Erythroblast (primary cell): ENCODE data around the gene SSBP4.

Experiments
- DNase-seq, 2 experiments: peaks; one replicate each; lab custom pipeline; 2025; lab: John Stamatoyannopoulos, UW
- GATA1 ChIP-seq: IDR thresholded peaks from 2 replicates; pipeline ENCODE4 v1.6.1; 2011; ENCODE audit warnings: low read depth, mild to moderate bottlenecking, control low read depth, low read length, moderate library complexity
- POLR2A ChIP-seq: IDR thresholded peaks from 2 replicates; pipeline ENCODE4 v1.6.1; 2011; ENCODE audit warnings: mild to moderate bottlenecking, low read length

Gene SSBP4

DNA sequence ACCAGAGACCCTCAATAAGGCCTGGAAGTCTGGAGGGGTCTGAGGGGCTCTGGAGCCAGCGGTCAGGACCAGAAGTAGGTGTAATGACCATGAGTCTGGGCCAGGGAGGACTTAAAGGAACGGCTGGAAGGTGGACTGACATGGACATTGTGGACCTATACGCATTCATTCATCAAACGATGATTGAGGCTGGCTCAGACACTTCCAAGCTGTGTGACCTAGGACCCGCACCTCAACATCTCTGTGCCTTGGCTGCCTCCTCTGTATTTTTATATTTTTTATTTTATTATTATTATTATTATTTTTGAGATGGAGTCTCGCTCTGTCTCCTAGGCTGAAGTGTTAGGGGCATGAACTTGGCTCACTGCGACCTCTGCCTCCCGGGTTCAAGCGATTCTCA lies 12.4 kb upstream of the SSBP4 start:
- no peak for TF ChIP-seq POLR2A
- no peak for TF ChIP-seq GATA1
- DNase-seq = no peak

DNA sequence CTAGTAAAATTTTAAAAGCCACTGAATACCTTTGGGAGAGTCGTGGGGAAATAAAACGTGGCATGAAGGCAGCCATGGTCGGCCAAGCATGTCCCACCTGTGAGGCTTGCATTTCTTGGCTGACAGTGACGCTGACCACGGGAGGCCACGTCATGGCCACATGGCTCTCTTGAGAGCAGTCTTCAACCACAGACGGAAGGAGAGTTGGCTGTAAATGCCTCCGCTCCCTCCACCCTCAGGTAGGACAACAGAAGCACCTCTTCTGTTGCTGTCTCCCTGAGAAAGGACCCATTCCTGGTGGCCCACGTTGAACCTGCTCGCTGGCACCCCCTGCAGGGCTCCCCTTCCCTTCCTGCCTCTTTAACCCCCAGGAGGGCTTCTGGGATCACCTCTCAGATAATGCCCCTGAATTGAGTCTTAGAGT lies 11.1 kb upstream of the SSBP4 start:
- peak in 1 of 2 experiments; percentile 76 for DNase-seq
- TF ChIP-seq POLR2A (no peak), GATA1 (no peak)

DNA sequence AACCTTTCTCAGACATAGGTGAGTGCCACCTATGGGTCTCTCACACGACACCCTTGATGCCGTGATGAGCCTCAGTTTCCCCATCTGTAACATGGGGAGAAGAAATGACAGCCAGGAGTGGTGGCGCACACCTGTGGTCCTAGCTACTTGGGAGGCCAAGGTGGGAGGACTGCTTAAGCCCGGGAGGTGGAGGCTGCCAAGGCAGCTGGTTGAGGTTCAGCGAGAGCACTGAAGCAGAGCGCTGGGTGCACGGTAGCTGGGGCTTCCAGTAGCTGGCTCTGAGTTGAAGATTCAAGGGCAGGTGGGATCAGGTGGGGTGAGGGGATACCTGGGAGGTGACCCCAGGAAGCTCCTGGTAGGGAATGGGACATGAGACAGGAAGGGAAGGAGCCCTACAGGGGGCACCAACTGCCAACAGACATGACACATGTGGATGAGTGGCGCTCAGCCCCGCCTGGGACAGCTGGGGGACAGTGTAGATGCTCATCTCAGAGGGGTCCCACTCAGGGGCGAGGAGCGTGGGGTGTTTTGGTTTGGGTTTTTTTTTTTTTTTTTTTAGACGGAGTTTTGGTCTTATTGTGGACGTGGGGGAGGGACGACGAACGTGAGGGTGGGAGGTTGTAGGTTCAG lies 6.5 kb upstream of the SSBP4 start:
- TF ChIP-seq GATA1 = no peak
- no peak for TF ChIP-seq POLR2A
- no peak for DNase-seq

- TF ChIP-seq POLR2A (no peak), GATA1 (no peak)
- no peak for DNase-seq
These were observed 4.6 kb upstream of the SSBP4 start for GRCh38 chr19:18414504-18415177.

GRCh38 chr19:18415178-18415867 lies 3.9 kb upstream of the SSBP4 start:
- no peak for TF ChIP-seq GATA1
- no peak for TF ChIP-seq POLR2A
- DNase-seq = no peak

DNA sequence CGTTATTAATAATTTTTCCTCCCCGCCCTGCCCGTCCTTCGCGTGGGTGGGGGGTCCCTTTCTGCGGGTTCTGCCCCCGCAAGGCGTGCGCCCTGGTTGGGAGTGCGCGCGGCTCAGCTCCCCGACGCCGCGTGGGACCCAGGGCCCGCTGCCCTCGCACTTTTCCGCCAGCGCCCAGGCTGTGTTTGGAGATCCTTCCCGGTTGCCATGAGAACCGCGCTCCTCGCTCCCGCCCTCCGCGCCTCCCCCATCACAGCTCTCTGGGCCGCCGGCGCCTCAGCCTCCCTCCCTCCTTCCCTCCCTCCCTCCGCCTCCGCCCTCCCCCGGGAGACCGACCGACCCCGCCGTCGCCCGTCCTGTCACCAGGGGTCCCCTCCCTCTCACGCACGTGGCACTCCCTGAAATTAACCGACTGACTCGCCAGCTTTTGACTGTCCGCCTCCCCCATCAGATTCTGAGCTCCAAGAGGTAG lies 2.4 kb upstream of the SSBP4 start:
- peak; percentile 88 to 90 for DNase-seq
- TF ChIP-seq GATA1 = no peak
- peak; percentile 31 for TF ChIP-seq POLR2A

GRCh38 chr19:18417250-18418028 lies 1.8 kb upstream of the SSBP4 start:
- TF ChIP-seq POLR2A (peak; percentile 26), GATA1 (no peak)

GRCh38 chr19:18418029-18418482 lies 1.1 kb upstream of the SSBP4 start:
- peak in 1 of 2 experiments; percentile 55 for DNase-seq
- TF ChIP-seq GATA1 (no peak), POLR2A (no peak)

More at GRCh38 chr19:18417250-18418028, 1.8 kb upstream of the SSBP4 start:
- peak in 1 of 2 experiments; percentile 66 for DNase-seq

GRCh38 chr19:18418483-18419194 lies 559 bp upstream of the SSBP4 start:
- TF ChIP-seq GATA1 (no peak), POLR2A (no peak)
- DNase-seq = peak; percentile 83 to 86

DNA sequence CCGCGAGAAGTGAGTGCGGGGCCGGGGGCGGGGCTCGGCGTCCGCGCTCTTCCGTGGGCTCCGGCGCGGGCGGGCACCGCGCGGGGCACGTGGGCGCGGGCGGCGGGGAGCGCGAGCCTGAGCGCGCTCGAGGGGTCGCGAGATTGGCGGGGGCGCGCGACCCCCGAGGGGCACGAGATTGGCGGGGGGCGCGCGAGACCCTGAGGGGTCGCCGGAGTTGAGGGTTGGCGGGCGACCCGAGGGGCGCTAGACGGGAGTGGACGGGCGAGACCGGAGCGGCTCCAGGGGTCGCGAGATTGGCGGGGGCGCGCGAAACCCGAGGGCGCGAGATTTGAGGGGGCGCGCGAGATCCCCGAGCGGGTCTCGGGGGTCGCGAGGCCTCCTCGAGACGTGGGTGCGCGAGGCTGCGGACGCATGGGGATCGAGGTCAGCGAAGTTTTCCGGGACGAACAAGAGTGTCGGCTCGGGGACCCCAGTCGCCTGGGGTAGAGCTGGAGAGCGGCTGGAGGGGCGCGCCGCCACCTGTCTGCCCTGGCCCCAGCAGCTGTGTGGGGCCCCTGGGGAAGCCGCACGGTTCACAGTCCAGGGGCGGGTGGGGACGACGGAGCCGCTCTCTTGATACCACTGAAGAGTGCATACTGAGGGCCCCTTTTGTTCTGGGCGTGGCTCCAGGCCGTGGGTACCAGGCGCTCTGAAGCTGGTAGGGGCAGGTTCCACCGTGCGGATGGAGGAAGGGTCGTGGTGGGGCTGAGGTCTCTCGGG lies 682 bp downstream of the SSBP4 start:
- TF ChIP-seq POLR2A = no peak
- no peak for TF ChIP-seq GATA1
- peak; percentile 75 to 77 for DNase-seq

- TF ChIP-seq POLR2A (no peak), GATA1 (no peak)
- DNase-seq = no peak
These were observed 1.7 kb downstream of the SSBP4 start for GRCh38 chr19:18420930-18421329.

DNA sequence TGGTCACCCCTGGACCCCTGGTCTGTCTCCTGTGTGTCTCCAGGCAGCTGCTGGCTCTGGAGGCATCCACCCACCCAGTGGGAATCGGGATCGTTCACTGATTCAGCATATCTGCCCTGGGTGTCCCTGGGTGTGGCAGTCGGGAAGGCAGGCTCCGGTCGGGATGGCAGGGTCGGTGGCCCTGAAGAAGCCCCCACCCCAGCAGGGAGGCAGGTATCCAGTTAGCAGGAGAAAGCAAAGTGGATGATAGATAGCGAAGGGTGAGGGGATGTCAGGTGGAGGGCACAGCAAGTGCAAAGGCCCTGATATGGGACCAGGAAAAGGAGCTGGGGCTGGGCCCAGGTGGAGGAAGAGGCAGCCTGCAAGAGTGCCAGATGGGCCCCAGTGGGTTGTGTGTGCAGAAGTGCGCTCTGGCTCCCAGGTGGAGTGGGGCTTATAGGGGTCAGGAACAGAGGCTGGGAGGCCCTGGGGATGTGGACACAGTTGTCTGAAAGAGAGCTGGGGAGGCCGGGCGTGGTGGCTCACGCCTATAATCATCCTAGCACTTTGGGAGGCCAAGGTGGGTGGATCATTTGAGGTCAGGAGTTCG lies 2.3 kb downstream of the SSBP4 start:
- no peak for DNase-seq
- TF ChIP-seq GATA1 = no peak
- TF ChIP-seq POLR2A = no peak

- DNase-seq = no peak
- TF ChIP-seq POLR2A = no peak
- no peak for TF ChIP-seq GATA1
These were observed 3.5 kb downstream of the SSBP4 start for GRCh38 chr19:18422530-18423191.
